ENCODE data around the gene TRAPPC2B. TPM values are rescaled to one million over a fixed set of nuclear protein-coding genes. Genes with fewer than 3 reads are reported as not detected.
A peak's percentile ranks its signal among the peaks of the same experiment; 100 is the strongest.
"Not testable (repeated sequence)": the region's sequence is repeated elsewhere in the genome, so short reads cannot be mapped to it uniquely, and the experiment has no call there.

Gene TRAPPC2B
- total RNA-seq, 5 donors from 2014 or later (not counting 1 experiment from before 2014, with no cell fraction given), result 7.1 to 11.4 (median 9.6) TPM

GRCh38 chr19:57359300-57359699 is 4.1 kb upstream of the TRAPPC2B start:
- DNase-seq (no peak), ATAC-seq (replicated peaks in 1 of 4) (no peak)
- peaks cover 13 to 65% (median 56%) of the 10 kb centered on the region in 3 donors for H3K9me3 Mint-ChIP-seq
- Histone ChIP-seq H3K27ac (ENCODE audit: low read length) (no peak overlapping the region), H3K9me3 (peaks cover 7% of the 10 kb centered on the region), H3K4me1 (ENCODE audit: control insufficient read depth in 1 of 2, extremely low read depth in 1 of 2, insufficient read depth in 2 of 2, low read length in 2 of 2) (peaks cover 0 to 14% of the 10 kb centered on the region in 2 experiments), H3K4me3 (ENCODE audit: control insufficient read depth in 1 of 2, extremely low read depth in 1 of 2, low read length in 1 of 2) (no peak overlapping the region), H3K36me3 (ENCODE audit: control insufficient read depth in 2 of 2, extremely low read depth in 1 of 2, insufficient read depth in 1 of 2, low read length in 1 of 2) (peaks cover 31 to 33% of the 10 kb centered on the region in 2 donors), H3K27me3 (replicated peaks in 1 of 2; ENCODE audit: control insufficient read depth in 2 of 2, extremely low read depth in 1 of 2, insufficient read depth in 2 of 2, low read length in 1 of 2) (no peaks in the 10 kb centered on the region)
- peaks cover 70% of the 10 kb centered on the region for H3K36me3 Mint-ChIP-seq
- peaks cover 15 to 19% (median 15%) of the 10 kb centered on the region in 3 donors for H3K4me1 Mint-ChIP-seq
- H3K4me3 Mint-ChIP-seq, result no peak overlapping the region
- H3K27me3 Mint-ChIP-seq, result peaks cover 0 to 4% of the 10 kb centered on the region in 2 donors
- H3K27ac Mint-ChIP-seq, result no peak overlapping the region
- ChIA-PET CTCF (no interaction called here), POLR2A (no interaction called here)

GRCh38 chr19:57362419-57362818 is 932 bp upstream of the TRAPPC2B start:
- no CpG with 5 or more reads among the region's 2 CpGs for whole genome bisulfite sequencing (ENCODE audit: insufficient coverage)
- Mint-ChIP-seq H3K27me3 (peaks cover 0 to 4% of the 10 kb centered on the region in 2 donors), H3K36me3 (peaks cover 49% of the 10 kb centered on the region), H3K27ac (peak overlapping the region; percentile 94 to 97), H3K4me3 (peak overlapping the region; percentile 87 to 94 (median 93)), H3K9me3 (peaks cover 7 to 37% (median 34%) of the 10 kb centered on the region in 3 donors), H3K4me1 (peaks cover 15 to 20% (median 15%) of the 10 kb centered on the region in 3 donors)
- Histone ChIP-seq H3K4me1 (ENCODE audit: control insufficient read depth in 1 of 2, extremely low read depth in 1 of 2, insufficient read depth in 2 of 2, low read length in 2 of 2) (peaks cover 0 to 14% of the 10 kb centered on the region in 2 experiments), H3K36me3 (ENCODE audit: control insufficient read depth in 2 of 2, extremely low read depth in 1 of 2, insufficient read depth in 1 of 2, low read length in 1 of 2) (peaks cover 0 to 3% of the 10 kb centered on the region in 2 donors), H3K27me3 (replicated peaks in 1 of 2; ENCODE audit: control insufficient read depth in 2 of 2, extremely low read depth in 1 of 2, insufficient read depth in 2 of 2, low read length in 1 of 2) (no peaks in the 10 kb centered on the region), H3K4me3 (ENCODE audit: control insufficient read depth in 1 of 2, extremely low read depth in 1 of 2, low read length in 1 of 2) (no peak overlapping the region), H3K27ac (ENCODE audit: low read length) (peak overlapping the region; percentile 91), H3K9me3 (peaks cover 2% of the 10 kb centered on the region)
- ATAC-seq (replicated peaks in 1 of 4), result no peak
- ChIA-PET POLR2A (interaction anchor here in 1 of 2 donors (1.2 kb wide), 1 partner anchor 27 kb away, joined by 4 read pairs; no protein-coding TSS in a partner anchor), CTCF (no interaction called here)
- no peak for DNase-seq

DNA sequence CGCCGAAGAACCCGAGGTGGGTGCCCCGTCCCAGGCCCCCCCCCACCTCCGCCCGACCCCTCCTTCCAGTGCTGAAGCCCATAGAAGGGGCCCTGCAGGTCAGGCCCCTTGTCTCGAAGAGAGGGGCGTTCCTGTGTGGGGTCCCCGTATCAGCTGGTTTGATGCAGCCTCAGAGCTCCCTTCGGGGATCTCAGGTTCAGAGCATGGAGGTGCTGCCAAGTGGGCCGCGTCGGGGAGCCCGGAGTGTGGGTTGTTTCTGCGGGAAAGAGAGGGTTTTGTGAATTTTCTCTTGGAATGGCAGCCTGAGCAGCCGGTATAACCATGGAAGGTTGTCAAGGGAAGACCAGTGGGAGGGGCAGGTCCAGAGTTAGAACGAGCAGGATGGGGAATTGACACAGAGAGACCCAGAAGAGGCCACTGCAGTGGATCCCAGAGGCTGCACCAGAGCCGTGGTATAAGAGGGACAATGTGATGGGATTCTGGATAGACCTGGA is 384 bp downstream of the TRAPPC2B start:
- peaks cover 51% of the 10 kb centered on the region for H3K36me3 Mint-ChIP-seq
- 3% methylated on average over 12 of the region's 18 CpGs for WGBS (ENCODE audit: insufficient coverage)
- ChIA-PET POLR2A (interaction anchor here in 1 of 2 donors (1.2 kb wide), 1 partner anchor 25 kb away, joined by 4 read pairs; no protein-coding TSS in a partner anchor), CTCF (no interaction called here)
- H3K4me3 Mint-ChIP-seq, result peak overlapping the region; percentile 87 to 94 (median 93)
- H3K9me3 Mint-ChIP-seq, result peaks cover 14 to 36% (median 33%) of the 10 kb centered on the region in 3 donors
- H3K4me1 Mint-ChIP-seq, result peaks cover 15 to 23% (median 15%) of the 10 kb centered on the region in 3 donors
- H3K27me3 Mint-ChIP-seq, result peaks cover 0 to 4% of the 10 kb centered on the region in 2 donors
- Histone ChIP-seq H3K27me3 (replicated peaks in 1 of 2; ENCODE audit: control insufficient read depth in 2 of 2, extremely low read depth in 1 of 2, insufficient read depth in 2 of 2, low read length in 1 of 2) (no peaks in the 10 kb centered on the region), H3K4me1 (ENCODE audit: control insufficient read depth in 1 of 2, extremely low read depth in 1 of 2, insufficient read depth in 2 of 2, low read length in 2 of 2) (peaks cover 0 to 14% of the 10 kb centered on the region in 2 experiments), H3K4me3 (ENCODE audit: control insufficient read depth in 1 of 2, extremely low read depth in 1 of 2, low read length in 1 of 2) (peak overlapping the region; percentile 63 to 71), H3K36me3 (ENCODE audit: control insufficient read depth in 2 of 2, extremely low read depth in 1 of 2, insufficient read depth in 1 of 2, low read length in 1 of 2) (peaks cover 0 to 5% of the 10 kb centered on the region in 2 donors), H3K9me3 (peaks cover 2% of the 10 kb centered on the region), H3K27ac (ENCODE audit: low read length) (peak overlapping the region; percentile 91)
- peak in 1 of 4 experiments; percentile 10 for ATAC-seq (replicated peaks in 1 of 4)
- H3K27ac Mint-ChIP-seq, result peak overlapping the region; percentile 74 to 97
- DNase-seq, result no peak

DNA sequence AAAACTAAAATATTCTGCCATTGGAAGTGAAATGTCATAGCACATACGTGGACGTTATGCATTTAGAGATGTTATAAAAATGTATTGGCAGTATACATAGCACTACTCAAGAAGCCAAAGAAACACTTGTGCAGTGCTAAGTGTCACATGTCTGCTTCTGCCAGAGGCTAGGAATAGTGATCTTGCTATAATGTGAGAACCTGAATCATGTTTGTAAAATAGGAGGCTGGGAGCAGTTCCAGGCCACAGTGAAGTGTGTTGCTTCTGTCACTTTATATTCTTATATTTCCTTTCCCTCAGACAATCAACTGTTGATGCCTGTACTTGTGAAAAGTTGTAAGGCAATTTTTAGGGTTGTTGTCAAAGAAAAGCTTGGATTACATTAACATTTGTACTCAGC is 3.4 kb downstream of the TRAPPC2B start:
- DNase-seq, result no peak
- Mint-ChIP-seq H3K27ac (no peak overlapping the region), H3K9me3 (peaks cover 28 to 35% (median 30%) of the 10 kb centered on the region in 3 donors), H3K4me3 (peak overlapping the region in 1 of 3 donors; percentile 33), H3K27me3 (peaks cover 0 to 4% of the 10 kb centered on the region in 2 donors), H3K4me1 (peaks cover 15 to 35% (median 15%) of the 10 kb centered on the region in 3 donors), H3K36me3 (peaks cover 65% of the 10 kb centered on the region)
- no peaks in the 10 kb centered on the region for H3K27me3 ChIP-seq (replicated peaks in 1 of 2; ENCODE audit: control insufficient read depth in 2 of 2, extremely low read depth in 1 of 2, insufficient read depth in 2 of 2, low read length in 1 of 2)
- no peaks in the 10 kb centered on the region for H3K9me3 ChIP-seq
- H3K4me1 ChIP-seq (ENCODE audit: control insufficient read depth in 1 of 2, extremely low read depth in 1 of 2, insufficient read depth in 2 of 2, low read length in 2 of 2), result peaks cover 0 to 14% of the 10 kb centered on the region in 2 experiments
- ChIA-PET CTCF (no interaction called here), POLR2A (no interaction called here)
- peaks cover 5 to 6% of the 10 kb centered on the region in 2 donors for H3K36me3 ChIP-seq (ENCODE audit: control insufficient read depth in 2 of 2, extremely low read depth in 1 of 2, insufficient read depth in 1 of 2, low read length in 1 of 2)
- no peak for ATAC-seq (replicated peaks in 1 of 4)
- H3K27ac ChIP-seq (ENCODE audit: low read length), result no peak overlapping the region
- WGBS (ENCODE audit: insufficient coverage), result no CpG with 5 or more reads among the region's 2 CpGs
- no peak overlapping the region for H3K4me3 ChIP-seq (ENCODE audit: control insufficient read depth in 1 of 2, extremely low read depth in 1 of 2, low read length in 1 of 2)

DNA sequence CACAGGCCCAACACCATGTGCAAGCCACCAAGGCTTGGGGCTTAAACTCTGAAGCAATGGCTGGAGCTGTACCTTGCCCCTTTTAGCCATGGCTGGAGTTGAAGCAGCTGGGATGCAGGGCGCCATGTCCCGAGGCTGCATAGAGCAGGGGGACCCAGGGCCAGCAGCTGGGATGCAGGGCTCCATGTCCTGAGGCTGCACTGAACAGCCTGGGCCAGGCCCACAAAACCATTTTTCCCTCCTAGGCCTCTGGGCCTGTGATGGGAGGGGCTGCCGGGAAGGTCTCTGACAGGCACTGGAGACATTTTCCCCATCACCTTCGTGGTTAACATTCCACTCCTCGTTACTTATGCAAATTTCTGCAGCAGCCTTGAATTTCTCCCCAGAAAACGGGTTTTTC is 10.8 kb downstream of the TRAPPC2B start:
- Mint-ChIP-seq H3K27ac (no peak overlapping the region), H3K4me1 (peaks cover 0 to 8% (median 0%) of the 10 kb centered on the region in 3 donors), H3K4me3 (no peak overlapping the region), H3K36me3 (peaks cover 84% of the 10 kb centered on the region), H3K27me3 (no peaks in the 10 kb centered on the region), H3K9me3 (peaks cover 29 to 51% (median 49%) of the 10 kb centered on the region in 3 donors)
- H3K9me3 ChIP-seq, result peaks cover 14% of the 10 kb centered on the region
- WGBS (ENCODE audit: insufficient coverage), result 85% methylated on average over 5 of the region's 6 CpGs
- H3K27ac ChIP-seq (ENCODE audit: low read length), result no peak overlapping the region
- H3K4me3 ChIP-seq (ENCODE audit: control insufficient read depth in 1 of 2, extremely low read depth in 1 of 2, low read length in 1 of 2), result no peak overlapping the region
- peaks cover 10 to 26% of the 10 kb centered on the region in 2 donors for H3K36me3 ChIP-seq (ENCODE audit: control insufficient read depth in 2 of 2, extremely low read depth in 1 of 2, insufficient read depth in 1 of 2, low read length in 1 of 2)
- ATAC-seq (replicated peaks in 1 of 4) (no peak), DNase-seq (no peak)
- H3K27me3 ChIP-seq (replicated peaks in 1 of 2; ENCODE audit: control insufficient read depth in 2 of 2, extremely low read depth in 1 of 2, insufficient read depth in 2 of 2, low read length in 1 of 2), result no peaks in the 10 kb centered on the region
- H3K4me1 ChIP-seq (ENCODE audit: control insufficient read depth in 1 of 2, extremely low read depth in 1 of 2, insufficient read depth in 2 of 2, low read length in 2 of 2), result no peaks in the 10 kb centered on the region
- CTCF ChIA-PET, result no interaction called here
- POLR2A ChIA-PET, result interaction anchor here in 1 of 2 donors (0.6 kb wide), 1 partner anchor 262 kb away, joined by 3 read pairs; no protein-coding TSS in a partner anchor

- peaks cover 14% of the 10 kb centered on the region for H3K9me3 ChIP-seq
- CTCF ChIA-PET, result not testable (repeated sequence)
Measured at GRCh38 chr19:57374647-57375046, 11.3 kb downstream of the TRAPPC2B start.

More at GRCh38 chr19:57374647-57375046, 11.3 kb downstream of the TRAPPC2B start:
- H3K27me3 Mint-ChIP-seq; H3K4me1 ChIP-seq (ENCODE audit: control insufficient read depth in 1 of 2, extremely low read depth in 1 of 2, insufficient read depth in 2 of 2, low read length in 2 of 2); H3K27ac ChIP-seq (ENCODE audit: low read length); H3K27me3 ChIP-seq (replicated peaks in 1 of 2; ENCODE audit: control insufficient read depth in 2 of 2, extremely low read depth in 1 of 2, insufficient read depth in 2 of 2, low read length in 1 of 2); ATAC-seq (replicated peaks in 1 of 4); H3K4me1 Mint-ChIP-seq; H3K4me3 ChIP-seq (ENCODE audit: control insufficient read depth in 1 of 2, extremely low read depth in 1 of 2, low read length in 1 of 2); H3K4me3 Mint-ChIP-seq; H3K27ac Mint-ChIP-seq; DNase-seq; POLR2A ChIA-PET: not testable (repeated sequence)
- H3K36me3 ChIP-seq (ENCODE audit: control insufficient read depth in 2 of 2, extremely low read depth in 1 of 2, insufficient read depth in 1 of 2, low read length in 1 of 2), result peaks cover 10 to 26% of the 10 kb centered on the region in 2 donors
- WGBS (ENCODE audit: insufficient coverage), result 100% methylated on average over 1 of the region's 2 CpGs
- H3K36me3 Mint-ChIP-seq, result peaks cover 86% of the 10 kb centered on the region
- H3K9me3 Mint-ChIP-seq, result peaks cover 30 to 56% (median 51%) of the 10 kb centered on the region in 3 donors
